ENCODE data around the gene GLIPR2.

GRCh38 chr9:36142510-36143244 lies 6.1 kb downstream of the GLIPR2 start:
- TF ChIP-seq CTCF (conservative IDR thresholded peaks at IDR 0.05; ENCODE audit: low read depth in 2 of 2) (no peak), CREB1 (CRISPR knock-in tag; IDR thresholded peaks at IDR 0.05; ENCODE audit: low read depth) (no peak), EZH2 (IDR thresholded peaks at IDR 0.05; ENCODE audit: low read depth, unreplicated experiment) (no peak), POLR2AphosphoS5 (IDR thresholded peaks at IDR 0.05; ENCODE audit: low read depth) (no peak), EZH2phosphoT487 (IDR thresholded peaks at IDR 0.05; ENCODE audit: unreplicated experiment) (no peak)

All from GM23338 (cell line).